SIG-M5 treated with dmso at 0.1 percent for 504 hours (cell line): ENCODE measurements around the gene CLEC4G.

ENCODE experiments used
- DNase-seq: peaks from one replicate; lab custom pipeline; 2025; ENCODE audit not compliant: unreplicated experiment; lab: John Stamatoyannopoulos, UW

The CLEC4G gene

GRCh38 chr19:7729831-7730285 lies 2.1 kb downstream of the CLEC4G start:
- no peak for DNase-seq

GRCh38 chr19:7729211-7729610 lies 2.7 kb downstream of the CLEC4G start:
- DNase-seq = peak; percentile 57

GRCh38 chr19:7725791-7726190 lies 6.1 kb downstream of the CLEC4G start:
- no peak for DNase-seq

- no peak for DNase-seq
These were observed 9.7 kb downstream of the CLEC4G start for GRCh38 chr19:7722231-7722651.

- DNase-seq = no peak
These were observed 11.6 kb downstream of the CLEC4G start for GRCh38 chr19:7720351-7720750.

GRCh38 chr19:7718668-7719067 lies 13.2 kb downstream of the CLEC4G start:
- no peak for DNase-seq

- no peak for DNase-seq
These were observed 15.1 kb downstream of the CLEC4G start for GRCh38 chr19:7716762-7717161.

GRCh38 chr19:7715671-7716070 lies 16.2 kb downstream of the CLEC4G start:
- no peak for DNase-seq

- no peak for DNase-seq
These were observed 21.3 kb downstream of the CLEC4G start for GRCh38 chr19:7710616-7711015.

- DNase-seq = no peak
These were observed 21.9 kb downstream of the CLEC4G start for GRCh38 chr19:7709932-7710460.

GRCh38 chr19:7706955-7707456 lies 24.9 kb downstream of the CLEC4G start:
- no peak for DNase-seq

- peak; percentile 73 for DNase-seq
These were observed 25.5 kb downstream of the CLEC4G start for GRCh38 chr19:7706188-7706954.

GRCh38 chr19:7705387-7706187 lies 26.3 kb downstream of the CLEC4G start:
- peak; percentile 93 for DNase-seq

GRCh38 chr19:7704280-7705060 lies 27.4 kb downstream of the CLEC4G start:
- no peak for DNase-seq

GRCh38 chr19:7703332-7703731 lies 28.6 kb downstream of the CLEC4G start:
- DNase-seq = no peak

GRCh38 chr19:7701654-7702457 lies 30.1 kb downstream of the CLEC4G start, which contains the start of gene FCER2:
Gene FCER2 (minus strand): TSS chr19:7702131. CDS start chr19:7699760, 2,371 bp downstream.
- DNase-seq = no peak

- no peak for DNase-seq
These were observed 30.8 kb downstream of the CLEC4G start for GRCh38 chr19:7701049-7701653.

- peak; percentile 38 for DNase-seq
These were observed 32.2 kb downstream of the CLEC4G start for GRCh38 chr19:7699417-7700401.
